Erythroblast (primary cell): Measurements from ENCODE around the gene PTPRM.

ENCODE experiments used
- GATA1 ChIP-seq: IDR thresholded peaks from 2 replicates; pipeline ENCODE4 v1.6.1; 2011; ENCODE audit warnings: low read depth, mild to moderate bottlenecking, control low read depth, low read length, moderate library complexity
- POLR2A ChIP-seq: IDR thresholded peaks from 2 replicates; pipeline ENCODE4 v1.6.1; 2011; ENCODE audit warnings: mild to moderate bottlenecking, low read length

DNA sequence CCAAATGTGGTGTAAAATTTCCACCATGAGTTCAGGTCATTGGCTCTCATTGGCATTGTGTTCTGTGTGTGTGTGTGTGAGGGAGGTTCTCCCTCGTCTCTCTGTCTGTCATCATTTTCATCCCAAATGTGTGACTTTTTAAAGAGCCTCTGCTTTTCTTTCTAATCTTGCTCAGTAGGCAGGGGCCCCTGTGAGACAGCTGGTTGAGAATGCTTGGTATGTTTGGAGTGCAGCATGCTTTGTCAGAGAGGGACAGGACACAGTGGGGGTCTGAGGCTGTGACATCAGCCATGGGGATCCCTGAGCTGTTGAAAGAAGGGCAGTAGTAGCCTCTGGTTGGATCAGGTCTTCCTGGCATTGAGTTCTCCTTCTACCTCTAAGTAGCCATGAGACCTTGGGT lies 10.6 kb downstream of the PTPRM start:
- no peak for TF ChIP-seq POLR2A
- no peak for TF ChIP-seq GATA1
